Subcutaneous adipose tissue (tissue), 4 donors: ENCODE results near the gene EIF2S3. TPM values are rescaled to one million over a fixed set of nuclear protein-coding genes. Genes with fewer than 3 reads are reported as not detected.

Source experiments
- total RNA-seq, 4 donors: library from RNA; depleted of rRNA; stranded (reverse); fragments of >200 nt; gene quantifications; one replicate each; pipeline ENCODE4 v1.1.0, GENCODE V29; 2016
- TF ChIP-seq, protein P1 (sequence below): fragments of 450-650 bp; IDR thresholded peaks from one replicate; pipeline ENCODE4 v1.5.1; 2016; ENCODE audit warnings: low read depth, mild to moderate bottlenecking, control low read depth, antibody characterized with exemption, moderate library complexity

Gene EIF2S3
- total RNA-seq, 4 donors from 2014 or later, result 110 to 126 (median 113) TPM

DNA sequence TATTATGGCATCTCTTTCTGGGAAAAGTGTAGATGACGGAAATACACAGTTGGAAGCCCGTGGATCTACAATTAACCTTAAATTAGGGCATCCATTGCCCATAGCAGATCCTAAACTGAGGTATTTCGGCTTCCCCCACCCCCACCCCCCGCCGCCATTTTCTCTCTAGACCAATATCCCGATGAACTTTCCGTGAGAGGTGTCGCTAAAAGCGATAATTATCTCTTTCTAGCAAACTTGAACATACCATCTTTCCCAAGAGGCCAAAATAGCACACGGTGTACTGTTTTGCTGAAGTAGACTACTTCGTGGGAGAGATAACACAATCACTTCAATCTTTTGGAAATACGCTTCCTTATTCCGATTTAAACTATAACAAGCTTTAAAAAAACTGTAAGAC lies 28.3 kb upstream of the EIF2S3 start:
- TF ChIP-seq, protein P1, sequence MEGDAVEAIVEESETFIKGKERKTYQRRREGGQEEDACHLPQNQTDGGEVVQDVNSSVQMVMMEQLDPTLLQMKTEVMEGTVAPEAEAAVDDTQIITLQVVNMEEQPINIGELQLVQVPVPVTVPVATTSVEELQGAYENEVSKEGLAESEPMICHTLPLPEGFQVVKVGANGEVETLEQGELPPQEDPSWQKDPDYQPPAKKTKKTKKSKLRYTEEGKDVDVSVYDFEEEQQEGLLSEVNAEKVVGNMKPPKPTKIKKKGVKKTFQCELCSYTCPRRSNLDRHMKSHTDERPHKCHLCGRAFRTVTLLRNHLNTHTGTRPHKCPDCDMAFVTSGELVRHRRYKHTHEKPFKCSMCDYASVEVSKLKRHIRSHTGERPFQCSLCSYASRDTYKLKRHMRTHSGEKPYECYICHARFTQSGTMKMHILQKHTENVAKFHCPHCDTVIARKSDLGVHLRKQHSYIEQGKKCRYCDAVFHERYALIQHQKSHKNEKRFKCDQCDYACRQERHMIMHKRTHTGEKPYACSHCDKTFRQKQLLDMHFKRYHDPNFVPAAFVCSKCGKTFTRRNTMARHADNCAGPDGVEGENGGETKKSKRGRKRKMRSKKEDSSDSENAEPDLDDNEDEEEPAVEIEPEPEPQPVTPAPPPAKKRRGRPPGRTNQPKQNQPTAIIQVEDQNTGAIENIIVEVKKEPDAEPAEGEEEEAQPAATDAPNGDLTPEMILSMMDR, result no peak

DNA sequence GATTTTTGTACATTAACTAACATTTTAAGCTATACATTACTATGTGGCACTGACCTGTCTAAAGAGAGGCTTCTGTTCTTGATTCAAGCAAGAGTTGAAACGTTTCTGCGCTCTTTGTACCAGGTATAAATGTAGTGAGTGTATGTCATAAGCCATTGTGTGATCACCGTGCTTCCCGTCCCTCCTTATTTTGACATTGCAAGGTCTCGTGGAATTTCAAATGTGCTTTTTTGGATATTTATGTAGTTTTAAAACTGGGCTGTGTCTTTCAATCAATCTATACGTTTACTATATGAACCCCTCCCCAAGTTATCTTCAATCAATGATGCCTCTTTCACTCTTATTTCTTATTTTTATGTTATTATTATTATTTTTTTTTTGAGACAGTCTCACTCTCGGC lies 27.7 kb upstream of the EIF2S3 start, which contains the start of gene KLHL15:
TSS of gene KLHL15 (minus strand) at position 101 of the 400 bp plus-strand sequence. CDS start 20,493 bp downstream, outside the sequence.
- TF ChIP-seq, protein P1, result no peak

DNA sequence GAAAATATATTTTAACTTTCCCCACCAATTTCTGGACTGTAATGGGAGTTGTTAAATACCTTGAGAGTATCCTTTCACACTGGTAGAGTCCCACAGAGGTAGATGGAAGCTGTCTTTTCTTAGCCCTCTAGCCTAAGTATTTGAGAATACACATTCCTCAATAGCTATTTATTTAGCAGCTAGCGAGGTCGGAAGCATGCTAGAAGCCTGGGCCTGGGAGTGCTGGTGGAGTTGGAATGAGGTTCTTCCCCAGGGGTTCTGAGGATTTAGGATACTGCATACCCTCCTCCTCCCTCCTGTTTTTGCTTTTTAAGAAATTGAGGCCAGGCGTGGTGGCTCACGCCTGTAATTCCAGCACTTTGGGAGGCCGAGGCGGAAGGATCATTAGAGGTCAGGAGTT lies 26.8 kb upstream of the EIF2S3 start:
- TF ChIP-seq, protein P1, result no peak

DNA sequence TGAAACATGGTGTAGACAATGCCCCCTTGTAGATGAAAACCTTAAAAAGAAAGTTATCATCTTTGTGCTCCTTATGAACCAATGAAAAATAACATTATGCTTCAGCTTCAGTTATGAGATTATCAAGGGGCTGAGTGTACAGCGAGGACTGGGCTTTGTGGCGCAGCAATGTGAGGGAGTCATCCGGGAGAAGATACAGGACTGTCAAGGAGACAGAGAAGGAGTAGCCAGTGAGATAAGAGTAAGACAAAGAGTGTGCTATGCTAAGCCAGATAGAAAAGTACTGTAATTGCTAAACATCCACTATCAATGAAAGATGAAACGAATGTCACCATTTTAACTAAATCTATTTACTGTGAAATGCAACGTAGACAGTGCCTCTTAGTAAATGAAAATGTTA lies 24.2 kb upstream of the EIF2S3 start:
- TF ChIP-seq, protein P1, result no peak

DNA sequence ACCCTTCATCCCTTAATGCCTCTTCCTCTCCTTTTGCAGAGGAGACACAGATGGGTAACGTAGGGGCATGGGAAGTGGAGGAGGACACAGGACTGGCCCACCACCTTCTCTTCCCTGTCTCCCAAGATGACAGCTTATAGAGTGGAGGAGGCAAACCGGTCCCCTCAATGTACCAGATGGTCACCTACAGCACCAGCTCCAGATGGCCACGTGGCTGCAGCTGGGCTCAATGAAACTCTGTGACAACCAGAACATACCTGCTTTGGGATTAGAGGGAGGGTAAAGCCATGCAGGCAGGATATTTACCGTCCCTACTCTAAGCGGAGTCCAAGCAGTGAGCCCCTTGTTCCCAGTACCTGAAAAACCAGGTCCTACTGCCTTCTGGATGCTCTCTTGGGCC lies 20.3 kb upstream of the EIF2S3 start:
- TF ChIP-seq, protein P1, result no peak

DNA sequence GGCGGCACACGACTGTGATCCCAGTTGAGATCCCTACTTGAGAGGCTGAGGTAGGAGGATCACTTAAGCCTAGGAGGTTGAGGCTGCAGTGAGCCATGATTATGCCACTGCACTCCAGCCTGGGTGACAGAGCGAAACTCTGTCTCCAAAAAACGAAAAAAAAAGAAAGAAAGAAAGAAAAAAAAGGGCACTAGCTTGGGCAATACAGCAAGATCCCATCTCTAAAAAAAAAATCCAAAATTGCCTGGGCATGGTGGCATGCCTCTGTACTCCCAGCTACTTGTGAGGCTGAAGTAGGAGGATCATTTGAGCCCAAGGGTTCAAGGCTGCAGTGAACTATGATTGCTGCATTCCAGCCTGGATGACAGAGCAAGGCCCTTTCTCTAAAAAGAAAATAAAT lies 17.0 kb upstream of the EIF2S3 start:
- TF ChIP-seq, protein P1, result no peak

DNA sequence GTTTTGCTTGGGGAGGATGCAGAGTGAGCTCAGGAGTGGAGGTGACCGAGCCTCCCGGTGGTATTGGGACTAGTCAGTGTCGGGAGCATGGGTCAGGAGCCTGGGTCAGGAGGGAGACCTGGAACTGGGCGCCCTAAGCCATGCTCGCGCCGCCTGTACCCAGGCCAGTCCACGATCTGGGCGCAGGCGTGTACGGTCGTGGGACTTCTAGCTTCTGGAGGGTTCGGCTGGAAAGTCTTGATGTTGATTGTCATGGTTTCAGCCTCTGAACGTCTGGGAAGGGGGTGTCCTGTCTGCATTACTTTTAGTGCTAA lies 244 bp downstream of the EIF2S3 start:
- TF ChIP-seq, protein P1, result no peak
